CD14-positive monocyte (primary cell): ENCODE measurements around the gene CSTPP1. TPM values are rescaled to one million over a fixed set of nuclear protein-coding genes. Genes with fewer than 3 reads are reported as not detected.
"Not testable (repeated sequence)": the region's sequence is repeated elsewhere in the genome, so short reads cannot be mapped to it uniquely, and the experiment has no call there.

ENCODE experiments used
- DNase-seq, 3 donors: peaks; one replicate each; pipeline ENCODE4 v3.0.0-alpha.2; 2011 to 2022
- H2AFZ ChIP-seq: 2 replicates; pipeline ENCODE4 v1.6.0; 2012; ENCODE audit warnings: mild to moderate bottlenecking, low read depth, low read length, inconsistent platforms; ENCODE audit not compliant: insufficient read depth, poor library complexity, severe bottlenecking
- H3K27ac ChIP-seq, 2 donors: 1 replicate in 1 of 2; 2 replicates in 1 of 2; pipeline ENCODE4 v1.5.1; 2012 to 2013; ENCODE audit warnings: low read length in 2 of 2, control low read depth in 1 of 2, inconsistent platforms in 1 of 2, low read depth in 1 of 2, mild to moderate bottlenecking in 1 of 2
- H3K27me3 ChIP-seq, 2 donors: one replicate each; pipeline versions ENCODE4 v1.6.0 to v1.6.1; 2011 to 2013; ENCODE audit warnings: low read length in 2 of 2; ENCODE audit not compliant: control insufficient read depth in 2 of 2, insufficient read depth in 2 of 2
- H3K36me3 ChIP-seq, 2 donors: replicated peaks in 1 of 2; 1 replicate in 1 of 2; 2 replicates in 1 of 2; pipeline versions ENCODE4 v1.5.1 to v1.6.1; 2012 to 2013; ENCODE audit warnings: low read length in 2 of 2, control low read depth in 1 of 2, inconsistent platforms in 1 of 2, mild to moderate bottlenecking in 1 of 2; ENCODE audit not compliant: insufficient read depth in 2 of 2, control insufficient read depth in 1 of 2
- H3K4me1 ChIP-seq, 2 donors: 1 replicate in 1 of 2; 2 replicates in 1 of 2; pipeline versions ENCODE4 v1.5.1 to v1.6.1; 2012 to 2013; ENCODE audit warnings: low read length in 2 of 2, control low read depth in 1 of 2, inconsistent platforms in 1 of 2, mild to moderate bottlenecking in 1 of 2, moderate library complexity in 1 of 2; ENCODE audit not compliant: insufficient read depth in 2 of 2, control insufficient read depth in 1 of 2
- H3K4me2 ChIP-seq: replicated peaks from 2 replicates; pipeline ENCODE3; 2012; ENCODE audit warnings: low read length, moderate library complexity, mild to moderate bottlenecking; ENCODE audit not compliant: poor library complexity, severe bottlenecking; ENCODE audit errors: extremely low read depth
- H3K4me3 ChIP-seq, 3 experiments: fragments of 200-600 bp in 1 of 3; sonication (generic) in 1 of 3; replicated peaks in 1 of 3; 1 replicate in 2 of 3; 2 replicates in 1 of 3; pipeline ENCODE4 v1.5.1; 2011 to 2013; ENCODE audit warnings: low read length in 3 of 3, mild to moderate bottlenecking in 3 of 3, control low read depth in 2 of 3, low read depth in 2 of 3, inconsistent platforms in 1 of 3, moderate library complexity in 1 of 3
- H3K79me2 ChIP-seq: 2 replicates; pipeline ENCODE4 v1.6.0; 2012; ENCODE audit warnings: mild to moderate bottlenecking, control low read depth, inconsistent platforms, low read length, moderate library complexity; ENCODE audit not compliant: insufficient read depth
- H3K9ac ChIP-seq: 2 replicates; pipeline ENCODE4 v1.6.0; 2017; ENCODE audit warnings: low read length, mild to moderate bottlenecking; ENCODE audit not compliant: insufficient read depth, poor library complexity, severe bottlenecking
- H3K9me3 ChIP-seq, 2 donors: replicated peaks in 1 of 2; 1 replicate in 1 of 2; 2 replicates in 1 of 2; pipeline versions ENCODE4 v1.5.1 to v1.6.1; 2012 to 2013; ENCODE audit warnings: low read length in 2 of 2, control low read depth in 1 of 2; ENCODE audit not compliant: control insufficient read depth in 1 of 2, insufficient read depth in 1 of 2
- H4K20me1 ChIP-seq: 2 replicates; pipeline ENCODE4 v1.6.0; 2012; ENCODE audit warnings: mild to moderate bottlenecking, low read length, control low read depth, moderate library complexity; ENCODE audit not compliant: insufficient read depth
- H3K27ac Mint-ChIP-seq, 7 donors: one replicate each; pipeline ENCODE4 v1.8.0; 2020; ENCODE audit warnings: mild to moderate bottlenecking in 7 of 7, mixed read lengths in 7 of 7, moderate library complexity in 6 of 7, inconsistent platforms in 2 of 7
- H3K27me3 Mint-ChIP-seq, 3 donors: one replicate each; pipeline ENCODE4 v1.8.0; 2021 to 2022; ENCODE audit warnings: low read depth in 3 of 3, mild to moderate bottlenecking in 3 of 3, mixed read lengths in 3 of 3, moderate library complexity in 3 of 3, inconsistent platforms in 1 of 3
- H3K36me3 Mint-ChIP-seq, 2 donors: one replicate each; pipeline ENCODE4 v1.8.0; 2020; ENCODE audit warnings: mixed read lengths in 2 of 2, inconsistent platforms in 1 of 2, mild to moderate bottlenecking in 1 of 2
- H3K4me1 Mint-ChIP-seq: one replicate; pipeline ENCODE4 v1.8.0; 2020; ENCODE audit warnings: mild to moderate bottlenecking, mixed read lengths
- H3K4me3 Mint-ChIP-seq, 2 donors: one replicate each; pipeline ENCODE4 v1.8.0; 2020; ENCODE audit warnings: mild to moderate bottlenecking in 2 of 2, mixed read lengths in 2 of 2, moderate library complexity in 1 of 2
- H3K9me3 Mint-ChIP-seq, 7 donors: one replicate each; pipeline ENCODE4 v1.8.0; 2020 to 2022; ENCODE audit warnings: mixed read lengths in 7 of 7, mild to moderate bottlenecking in 6 of 7, moderate library complexity in 6 of 7, inconsistent platforms in 2 of 7
- WGBS: methylation state at CpG from one replicate; pipeline ENCODE4 v1.1.5; 2013; ENCODE audit warnings: missing lambda C conversion rate; ENCODE audit not compliant: insufficient coverage; 5-methylcytosine and 5-hydroxymethylcytosine counted together
- intact Hi-C, 2 donors: fragments of 100-400 bp; cut with micrococcal nuclease; formaldehyde crosslinking; loops; one replicate each; pipeline versions ENCODE4 v1.15.0 to v1.15.1; 2023
- polyA plus RNA-seq, 3 donors: library from polyadenylated mRNA; depleted of rRNA in 1 of 3; unstranded in 2 of 3; stranded (reverse) in 1 of 3; fragments of 300-500 nt in 2 of 3; fragments of >200 nt in 1 of 3; fragmentation: Illumina TruSeq in 2 of 3; gene quantifications; 1 replicate in 2 of 3; 2 replicates in 1 of 3; pipeline ENCODE4 v1.2.3, GENCODE V29; 2012 to 2021
- TF ChIP-seq, protein P1 (sequence below): fragments of 200-600 bp; IDR thresholded peaks from one replicate; pipeline ENCODE4 v1.8.0; 2022; ENCODE audit warnings: antibody characterized with exemption, mild to moderate bottlenecking

CSTPP1 gene
- polyA plus RNA-seq, 3 donors: 4.5 to 6.5 (median 5.9) TPM

DNA sequence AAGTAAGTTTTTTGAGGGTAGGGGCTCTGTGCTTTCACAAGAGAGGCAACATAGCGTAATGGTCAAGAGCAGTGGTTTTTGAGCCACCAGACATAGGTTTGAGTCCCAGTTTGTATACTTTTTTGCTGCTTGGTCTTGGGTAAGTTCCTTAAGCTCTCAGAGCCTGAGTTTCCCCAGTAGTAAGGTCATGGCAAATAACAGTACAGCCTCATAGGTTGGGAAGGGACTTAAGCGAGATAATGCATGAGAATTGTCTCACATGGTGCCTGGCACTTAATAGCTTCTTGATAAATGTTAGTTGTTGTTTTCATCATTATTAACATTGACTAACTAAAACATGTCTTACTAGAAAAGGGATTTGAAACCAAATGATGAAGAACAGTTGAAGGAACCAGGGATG lies 157.0 kb downstream of the CSTPP1 start:
- H3K4me1 Mint-ChIP-seq: no peaks in the 10 kb centered on the region
- 67% methylated on average over 1 of the region's 2 CpGs for WGBS
- no peaks in the 10 kb centered on the region for H4K20me1 ChIP-seq
- H3K9me3 ChIP-seq: no peaks in the 10 kb centered on the region
- H3K4me2 ChIP-seq: no peak overlapping the region
- no peaks in the 10 kb centered on the region for H3K27me3 Mint-ChIP-seq
- H3K27me3 ChIP-seq: no peaks in the 10 kb centered on the region
- no peaks in the 10 kb centered on the region for H3K36me3 Mint-ChIP-seq
- H2AFZ ChIP-seq: no peak overlapping the region
- no peak for DNase-seq
- no peak overlapping the region for H3K9ac ChIP-seq
- H3K27ac ChIP-seq: no peak overlapping the region
- no peaks in the 10 kb centered on the region for H3K36me3 ChIP-seq
- no peak overlapping the region for H3K4me3 ChIP-seq
- H3K4me1 ChIP-seq: no peaks in the 10 kb centered on the region
- TF ChIP-seq, protein P1, sequence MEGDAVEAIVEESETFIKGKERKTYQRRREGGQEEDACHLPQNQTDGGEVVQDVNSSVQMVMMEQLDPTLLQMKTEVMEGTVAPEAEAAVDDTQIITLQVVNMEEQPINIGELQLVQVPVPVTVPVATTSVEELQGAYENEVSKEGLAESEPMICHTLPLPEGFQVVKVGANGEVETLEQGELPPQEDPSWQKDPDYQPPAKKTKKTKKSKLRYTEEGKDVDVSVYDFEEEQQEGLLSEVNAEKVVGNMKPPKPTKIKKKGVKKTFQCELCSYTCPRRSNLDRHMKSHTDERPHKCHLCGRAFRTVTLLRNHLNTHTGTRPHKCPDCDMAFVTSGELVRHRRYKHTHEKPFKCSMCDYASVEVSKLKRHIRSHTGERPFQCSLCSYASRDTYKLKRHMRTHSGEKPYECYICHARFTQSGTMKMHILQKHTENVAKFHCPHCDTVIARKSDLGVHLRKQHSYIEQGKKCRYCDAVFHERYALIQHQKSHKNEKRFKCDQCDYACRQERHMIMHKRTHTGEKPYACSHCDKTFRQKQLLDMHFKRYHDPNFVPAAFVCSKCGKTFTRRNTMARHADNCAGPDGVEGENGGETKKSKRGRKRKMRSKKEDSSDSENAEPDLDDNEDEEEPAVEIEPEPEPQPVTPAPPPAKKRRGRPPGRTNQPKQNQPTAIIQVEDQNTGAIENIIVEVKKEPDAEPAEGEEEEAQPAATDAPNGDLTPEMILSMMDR: no peak
- no peak overlapping the region for H3K4me3 Mint-ChIP-seq
- H3K79me2 ChIP-seq: no peaks in the 10 kb centered on the region
- intact Hi-C loops: no loop called here
- H3K27ac Mint-ChIP-seq: no peak overlapping the region
- H3K9me3 Mint-ChIP-seq: peaks cover 0 to 7% (median 2%) of the 10 kb centered on the region in 7 donors

DNA sequence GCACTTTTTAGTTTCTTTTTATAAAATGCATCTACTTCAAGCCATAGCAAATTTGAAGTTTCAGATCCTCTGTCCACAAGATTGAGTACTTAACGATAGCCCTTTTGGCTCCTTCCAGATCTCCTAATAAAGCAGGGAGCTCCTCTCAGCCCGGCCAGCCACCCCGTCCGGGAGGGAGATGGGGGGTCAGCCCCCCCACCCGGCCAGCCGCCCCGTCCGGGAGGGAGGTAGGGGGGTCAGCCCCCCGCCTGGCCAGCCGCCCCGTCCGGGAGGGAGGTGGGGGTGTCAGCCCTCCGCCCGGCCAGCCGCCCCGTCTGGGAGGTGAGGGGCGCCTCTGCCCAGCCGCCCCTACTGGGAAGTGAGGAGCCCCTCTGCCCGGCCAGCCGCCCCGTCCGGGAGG lies 160.3 kb downstream of the CSTPP1 start:
- WGBS: no CpG with 5 or more reads among the region's 22 CpGs
- DNase-seq, H3K27me3 Mint-ChIP-seq: not testable (repeated sequence)

DNA sequence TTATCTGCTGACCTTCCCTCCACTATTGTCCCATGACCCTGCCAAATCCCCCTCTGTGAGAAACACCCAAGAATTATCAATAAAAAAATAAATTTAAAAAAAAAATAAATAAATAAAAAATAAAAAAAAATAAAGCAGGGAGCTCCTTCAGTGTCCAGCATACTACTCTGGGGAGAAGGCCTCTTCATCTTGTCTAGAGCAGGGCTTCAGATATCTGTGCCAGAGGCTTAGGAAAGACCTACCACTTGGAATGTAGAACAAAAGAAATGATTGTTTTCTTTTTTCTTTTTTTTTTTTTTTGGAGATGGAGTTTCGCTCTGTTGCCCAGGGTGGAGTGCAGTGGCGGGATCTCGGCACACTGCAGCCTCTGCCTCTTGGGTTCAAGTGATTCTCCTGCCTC lies 161.7 kb downstream of the CSTPP1 start:
- DNase-seq, H3K36me3 ChIP-seq, H3K4me1 ChIP-seq, H3K9me3 Mint-ChIP-seq, H3K9ac ChIP-seq, H2AFZ ChIP-seq, H3K27me3 Mint-ChIP-seq, H3K4me2 ChIP-seq, H3K4me1 Mint-ChIP-seq, H3K27ac Mint-ChIP-seq, H4K20me1 ChIP-seq, H3K36me3 Mint-ChIP-seq, H3K4me3 ChIP-seq, H3K27me3 ChIP-seq, H3K4me3 Mint-ChIP-seq, H3K9me3 ChIP-seq, H3K79me2 ChIP-seq, intact Hi-C loops, H3K27ac ChIP-seq: not testable (repeated sequence)
- no CpG with 5 or more reads among the region's 3 CpGs for WGBS

More for the DNA sequence above, 160.3 kb downstream of the CSTPP1 start:
- H3K36me3 ChIP-seq, H3K4me1 ChIP-seq, H3K9me3 ChIP-seq, H3K27ac ChIP-seq, H2AFZ ChIP-seq, H3K9me3 Mint-ChIP-seq, H3K4me1 Mint-ChIP-seq, H3K36me3 Mint-ChIP-seq, H3K27me3 ChIP-seq, H3K27ac Mint-ChIP-seq, H3K4me3 Mint-ChIP-seq, H3K4me3 ChIP-seq, H3K79me2 ChIP-seq, H4K20me1 ChIP-seq, H3K9ac ChIP-seq, H3K4me2 ChIP-seq, intact Hi-C loops: not testable (repeated sequence)
